H1 (cell line): ENCODE measurements around the gene DAW1.

Source experiments
- ATF2 ChIP-seq: IDR thresholded peaks from 2 replicates; pipeline ENCODE4 v1.6.1; 2012; ENCODE audit warnings: low read length, inconsistent platforms
- CEBPB ChIP-seq: IDR thresholded peaks from 2 replicates; pipeline ENCODE4 v1.6.1; 2012; ENCODE audit warnings: low read depth, low read length
- CTCF ChIP-seq, 3 experiments: IDR thresholded peaks; 1 replicate in 2 of 3; 2 replicates in 1 of 3; pipeline versions ENCODE4 v1.5.1 to v1.6.1; 2011; ENCODE audit warnings: low read length in 3 of 3, mild to moderate bottlenecking in 3 of 3, inconsistent platforms in 2 of 3, low read depth in 1 of 3, moderate library complexity in 1 of 3; ENCODE audit not compliant: insufficient read depth in 1 of 3; ENCODE audit errors: control extremely low read depth in 1 of 3
- EP300 ChIP-seq, 2 experiments: IDR thresholded peaks; 1 replicate in 1 of 2; 2 replicates in 1 of 2; pipeline ENCODE4 v1.6.1; 2011 to 2012; ENCODE audit warnings: low read depth in 2 of 2, low read length in 2 of 2, mild to moderate bottlenecking in 2 of 2, borderline replicate concordance in 1 of 2, inconsistent platforms in 1 of 2, moderate library complexity in 1 of 2
- NRF1 ChIP-seq: IDR thresholded peaks from 2 replicates; pipeline ENCODE4 v1.6.1; 2011; ENCODE audit warnings: mild to moderate bottlenecking, low read depth, low read length, improper control_type of control experiment
- POLR2AphosphoS5 ChIP-seq: IDR thresholded peaks from 2 replicates; pipeline ENCODE4 v1.6.1; 2011; ENCODE audit warnings: low read depth, low read length
- TAF1 ChIP-seq: IDR thresholded peaks from 2 replicates; pipeline ENCODE4 v1.6.1; 2011; ENCODE audit warnings: mild to moderate bottlenecking, low read depth, low read length

GRCh38 chr2:227827143-227827542, 44.3 kb upstream of the DAW1 start:
- TF ChIP-seq EP300 (IDR thresholded peaks at IDR 0.05; ENCODE audit: borderline replicate concordance in 1 of 2, low read depth in 2 of 2, low read length in 2 of 2) (no peak), POLR2AphosphoS5 (no peak), NRF1 (no peak), TAF1 (no peak), CTCF (IDR thresholded peaks at IDR 0.05; ENCODE audit: control extremely low read depth in 1 of 3, insufficient read depth in 1 of 3, low read depth in 1 of 3, low read length in 3 of 3) (no peak), CEBPB (no peak), ATF2 (no peak)
